Activated CD4-positive, alpha-beta memory T cell treated with anti-CD3 and anti-CD28 coated beads for 36 hours (primary cell): Measurements from ENCODE around the gene SORCS3. TPM values are rescaled to one million over a fixed set of nuclear protein-coding genes. Genes with fewer than 3 reads are reported as not detected.
"Not testable (repeated sequence)": the region's sequence is repeated elsewhere in the genome, so short reads cannot be mapped to it uniquely, and the experiment has no call there.

Experiments
- CTCF ChIA-PET: fragments of 350-600 bp; sonication (Branson Sonifier 250); formaldehyde crosslinking; loops from one replicate; lab custom pipeline; 2021; ENCODE audit warnings: antibody characterized with exemption, inconsistent platforms; lab: Charles Lee
- POLR2A ChIA-PET: fragments of 350-600 bp; sonication (Branson Sonifier 250); formaldehyde crosslinking; loops from one replicate; lab custom pipeline; 2021; ENCODE audit warnings: antibody characterized with exemption; lab: Charles Lee
- DNase-seq: peaks from one replicate; pipeline ENCODE4 v3.0.0-alpha.2; 2020
- H3K27ac Mint-ChIP-seq: one replicate; pipeline ENCODE4 v1.8.0; 2021; ENCODE audit warnings: mixed read lengths
- H3K27me3 Mint-ChIP-seq: one replicate; pipeline ENCODE4 v1.8.0; 2021; ENCODE audit warnings: mixed read lengths
- H3K36me3 Mint-ChIP-seq: one replicate; pipeline ENCODE4 v1.8.0; 2021; ENCODE audit warnings: mixed read lengths
- H3K4me1 Mint-ChIP-seq: one replicate; pipeline ENCODE4 v1.8.0; 2021; ENCODE audit warnings: low read depth, mixed read lengths
- H3K4me3 Mint-ChIP-seq: one replicate; pipeline ENCODE4 v1.8.0; 2021; ENCODE audit warnings: mild to moderate bottlenecking, mixed read lengths
- H3K9me3 Mint-ChIP-seq: one replicate; pipeline ENCODE4 v1.8.0; 2021; ENCODE audit warnings: mixed read lengths
- intact Hi-C: fragments of 100-400 bp; cut with micrococcal nuclease; formaldehyde crosslinking; loops from one replicate; pipeline ENCODE4 v1.15.1; 2023
- total RNA-seq, 2 experiments: library from RNA; stranded (reverse); gene quantifications; one replicate each; pipeline ENCODE4 v1.2.3, GENCODE V29; 2021

The SORCS3 gene
- total RNA-seq, 2 experiments from 2014 or later, result not detected

GRCh38 chr10:104707602-104708459, 66.7 kb downstream of the SORCS3 start:
- H3K27ac Mint-ChIP-seq, result no peak overlapping the region
- no peak for DNase-seq
- no peak overlapping the region for H3K4me3 Mint-ChIP-seq
- intact Hi-C loops, result no loop called here
- ChIA-PET CTCF (no interaction called here), POLR2A (no interaction called here)
- peaks cover 8% of the 10 kb centered on the region for H3K27me3 Mint-ChIP-seq
- H3K4me1 Mint-ChIP-seq, result no peaks in the 10 kb centered on the region
- no peaks in the 10 kb centered on the region for H3K9me3 Mint-ChIP-seq
- H3K36me3 Mint-ChIP-seq, result no peaks in the 10 kb centered on the region

DNA sequence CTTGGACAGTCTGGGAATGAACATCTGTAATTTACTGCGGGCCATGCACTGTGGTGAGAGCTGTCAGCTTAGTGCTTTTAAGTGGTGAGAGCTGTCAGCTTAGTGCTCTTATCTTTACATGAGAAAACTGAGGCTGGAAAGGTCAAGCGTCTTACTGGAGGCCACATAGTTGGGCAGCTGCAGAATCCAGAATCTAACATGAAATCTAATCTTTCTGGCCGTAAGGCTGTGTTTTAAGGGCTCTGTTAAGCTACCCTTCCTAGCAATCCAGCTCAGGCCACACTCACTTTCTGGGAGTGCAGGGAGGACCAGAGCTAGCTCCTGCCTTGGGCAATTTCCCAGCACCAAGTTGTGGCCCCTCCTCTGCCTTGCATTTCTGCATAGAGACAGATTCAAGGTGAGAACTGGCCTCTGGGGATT, 70.2 kb downstream of the SORCS3 start:
- H3K27ac Mint-ChIP-seq, result no peak overlapping the region
- ChIA-PET CTCF (no interaction called here), POLR2A (no interaction called here)
- no peaks in the 10 kb centered on the region for H3K4me1 Mint-ChIP-seq
- DNase-seq, result no peak
- peaks cover 16% of the 10 kb centered on the region for H3K27me3 Mint-ChIP-seq
- no peaks in the 10 kb centered on the region for H3K9me3 Mint-ChIP-seq
- intact Hi-C loops, result no loop called here
- H3K36me3 Mint-ChIP-seq, result no peaks in the 10 kb centered on the region
- H3K4me3 Mint-ChIP-seq, result no peak overlapping the region

DNA sequence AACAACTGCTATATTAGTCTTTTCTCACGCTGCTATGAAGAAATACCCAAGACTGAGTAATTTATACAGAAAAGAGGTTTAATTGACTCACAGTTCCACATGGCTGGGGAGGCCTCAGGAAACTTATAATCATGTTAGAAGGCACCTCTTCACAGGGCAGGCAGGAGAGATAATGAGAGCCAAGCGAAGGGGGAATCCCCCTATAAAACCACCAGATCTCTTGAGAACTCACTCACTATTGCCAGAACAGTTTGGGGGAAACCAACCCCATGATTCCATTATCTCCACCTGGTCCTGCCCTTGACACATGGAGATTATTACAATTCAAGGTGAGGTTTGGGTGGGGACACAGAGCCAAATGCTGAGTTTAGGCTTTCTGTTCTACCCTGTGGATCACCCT, 89.5 kb downstream of the SORCS3 start:
- DNase-seq, H3K4me1 Mint-ChIP-seq, H3K27ac Mint-ChIP-seq, H3K9me3 Mint-ChIP-seq, H3K27me3 Mint-ChIP-seq, intact Hi-C loops, CTCF ChIA-PET, H3K36me3 Mint-ChIP-seq, H3K4me3 Mint-ChIP-seq, POLR2A ChIA-PET: not testable (repeated sequence)

DNA sequence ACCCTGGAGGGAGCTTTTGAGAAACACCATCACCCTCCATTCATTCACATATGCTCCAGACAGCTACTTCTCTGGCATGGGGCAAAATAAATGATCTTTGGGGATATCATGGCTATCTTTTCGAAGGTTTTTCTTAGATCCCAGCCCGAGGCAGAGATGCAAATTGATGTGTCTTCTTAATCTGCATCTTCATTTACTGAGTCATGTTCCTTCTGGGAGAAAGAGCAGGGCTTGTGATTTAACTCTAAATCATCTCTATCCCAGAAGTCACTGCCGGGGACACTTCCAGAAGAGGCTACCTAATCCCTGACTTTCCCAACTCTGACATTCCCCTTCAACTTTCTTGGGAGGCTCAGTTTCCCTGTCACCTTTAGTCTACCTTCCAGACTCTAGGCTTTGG, 90.1 kb downstream of the SORCS3 start:
- no peaks in the 10 kb centered on the region for H3K36me3 Mint-ChIP-seq
- H3K9me3 Mint-ChIP-seq, result no peaks in the 10 kb centered on the region
- POLR2A ChIA-PET, result no interaction called here
- H3K4me3 Mint-ChIP-seq, result no peak overlapping the region
- no peaks in the 10 kb centered on the region for H3K4me1 Mint-ChIP-seq
- DNase-seq, result no peak
- no peak overlapping the region for H3K27ac Mint-ChIP-seq
- peaks cover 5% of the 10 kb centered on the region for H3K27me3 Mint-ChIP-seq
- CTCF ChIA-PET, result no interaction called here
- intact Hi-C loops, result no loop called here

DNA sequence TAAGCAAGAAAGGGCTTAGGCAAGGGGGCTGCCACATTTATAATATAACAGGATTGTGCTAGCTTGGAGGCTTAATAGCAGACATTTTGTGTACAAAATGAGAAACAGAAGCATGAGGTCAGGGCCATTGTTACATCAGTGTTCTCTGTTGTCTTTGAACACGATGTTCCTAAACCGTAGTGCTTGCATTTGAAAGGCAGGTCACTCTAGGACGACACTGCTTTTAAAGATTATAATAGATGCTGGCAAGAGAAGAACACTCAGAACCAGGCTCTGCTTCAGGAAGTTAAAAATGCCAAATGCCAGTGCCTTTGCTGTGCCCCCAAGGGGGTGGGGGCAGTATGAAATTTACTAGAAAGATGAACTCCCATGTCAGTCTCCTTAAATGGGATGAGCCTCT, 91.1 kb downstream of the SORCS3 start:
- Mint-ChIP-seq H3K36me3 (no peaks in the 10 kb centered on the region), H3K4me3 (no peak overlapping the region), H3K4me1 (no peaks in the 10 kb centered on the region), H3K27ac (no peak overlapping the region), H3K9me3 (no peaks in the 10 kb centered on the region), H3K27me3 (peaks cover 3% of the 10 kb centered on the region)
- DNase-seq, result no peak
- CTCF ChIA-PET, result no interaction called here
- POLR2A ChIA-PET, result no interaction called here
- intact Hi-C loops, result no loop called here

DNA sequence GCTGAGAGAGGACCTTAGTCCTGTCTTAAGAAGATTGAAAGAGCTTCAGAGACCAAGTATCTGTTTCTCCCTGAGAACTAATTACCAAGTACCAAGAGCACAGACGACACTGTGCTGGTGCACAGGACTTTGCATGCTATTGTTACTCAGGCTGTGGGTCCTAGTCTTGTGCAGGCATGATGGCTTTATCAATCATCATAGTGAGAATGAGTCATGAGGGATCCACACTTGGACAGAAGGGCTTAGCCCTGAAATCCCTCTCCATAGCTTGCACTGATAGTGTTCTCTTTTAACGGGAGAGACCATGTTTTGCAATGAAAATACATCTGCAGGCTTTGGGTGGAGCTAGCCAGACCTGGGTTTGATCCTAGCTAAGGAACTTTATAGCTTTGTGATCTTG, 93.3 kb downstream of the SORCS3 start:
- Mint-ChIP-seq H3K4me3 (no peak overlapping the region), H3K4me1 (no peaks in the 10 kb centered on the region), H3K9me3 (no peaks in the 10 kb centered on the region), H3K27me3 (peaks cover 3% of the 10 kb centered on the region), H3K36me3 (no peaks in the 10 kb centered on the region), H3K27ac (no peak overlapping the region)
- POLR2A ChIA-PET, result no interaction called here
- DNase-seq, result no peak
- CTCF ChIA-PET, result no interaction called here
- intact Hi-C loops, result no loop called here

DNA sequence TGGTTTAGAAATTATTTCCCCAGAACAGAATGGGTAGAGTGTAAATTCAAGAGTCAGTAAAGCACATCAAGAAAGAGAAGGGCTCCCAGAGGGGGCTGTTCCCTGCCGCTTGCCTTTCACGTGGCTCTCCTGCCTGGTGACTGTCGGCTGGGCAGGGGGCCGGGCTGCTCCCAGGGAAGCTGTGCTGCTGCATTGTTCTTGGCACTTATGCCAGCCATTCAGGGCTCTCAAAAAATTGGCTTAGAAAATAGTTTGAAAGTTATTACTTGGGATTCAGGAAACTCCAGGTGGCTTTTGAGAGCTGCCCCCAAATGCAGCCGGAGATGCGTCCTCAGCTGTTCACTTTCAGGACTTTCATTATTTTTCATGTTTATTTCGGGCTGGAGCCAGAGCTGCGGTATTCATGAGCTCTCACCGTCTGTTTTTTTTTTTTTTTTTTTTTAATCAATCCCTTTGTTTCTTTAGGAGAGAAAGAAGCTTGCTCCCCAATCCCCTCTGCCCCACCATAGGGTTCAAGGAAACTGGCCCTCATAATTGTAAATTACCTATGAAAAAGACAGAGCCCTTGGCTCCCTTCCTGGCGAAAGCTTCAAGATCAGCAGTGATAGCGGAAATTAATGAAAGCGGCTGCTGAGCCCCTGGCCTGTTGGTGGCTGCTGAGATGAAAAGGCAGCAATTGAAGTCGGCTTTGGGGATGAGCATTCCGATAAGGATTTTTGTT, 94.1 kb downstream of the SORCS3 start:
- Mint-ChIP-seq H3K27ac (no peak overlapping the region), H3K36me3 (no peaks in the 10 kb centered on the region), H3K4me3 (no peak overlapping the region), H3K9me3 (no peaks in the 10 kb centered on the region), H3K27me3 (peaks cover 3% of the 10 kb centered on the region), H3K4me1 (no peaks in the 10 kb centered on the region)
- CTCF ChIA-PET, result interaction anchor here (0.6 kb wide), 1 partner anchor 11 kb away, joined by 3 read pairs; no protein-coding TSS in a partner anchor
- DNase-seq, result no peak
- intact Hi-C loops, result no loop called here
- POLR2A ChIA-PET, result no interaction called here

GRCh38 chr10:104735757-104736391, 94.8 kb downstream of the SORCS3 start:
- DNase-seq, result no peak
- Mint-ChIP-seq H3K27ac (no peak overlapping the region), H3K9me3 (no peaks in the 10 kb centered on the region), H3K4me1 (no peaks in the 10 kb centered on the region), H3K4me3 (no peak overlapping the region), H3K27me3 (peaks cover 3% of the 10 kb centered on the region), H3K36me3 (no peaks in the 10 kb centered on the region)
- ChIA-PET CTCF (interaction anchor here (0.6 kb wide), 1 partner anchor 10 kb away, joined by 3 read pairs; no protein-coding TSS in a partner anchor), POLR2A (no interaction called here)
- intact Hi-C loops, result no loop called here

- CTCF ChIA-PET, result no interaction called here
Measured at GRCh38 chr10:104741127-104741526, 100.0 kb downstream of the SORCS3 start.

GRCh38 chr10:104744052-104744451, 103.0 kb downstream of the SORCS3 start:
- no peaks in the 10 kb centered on the region for H3K36me3 Mint-ChIP-seq
- H3K27ac Mint-ChIP-seq, result no peak overlapping the region
- H3K4me3 Mint-ChIP-seq, result no peak overlapping the region
- no peak for DNase-seq
- ChIA-PET POLR2A (no interaction called here), CTCF (no interaction called here)
- H3K4me1 Mint-ChIP-seq, result no peaks in the 10 kb centered on the region
- peaks cover 2% of the 10 kb centered on the region for H3K27me3 Mint-ChIP-seq
- intact Hi-C loops, result no loop called here
- H3K9me3 Mint-ChIP-seq, result no peaks in the 10 kb centered on the region

More at GRCh38 chr10:104741127-104741526, 100.0 kb downstream of the SORCS3 start:
- H3K4me3 Mint-ChIP-seq, result no peak overlapping the region
- POLR2A ChIA-PET, result no interaction called here
- H3K36me3 Mint-ChIP-seq, result no peaks in the 10 kb centered on the region
- H3K27me3 Mint-ChIP-seq, result peaks cover 2% of the 10 kb centered on the region
- intact Hi-C loops, result no loop called here
- no peak overlapping the region for H3K27ac Mint-ChIP-seq
- DNase-seq, result no peak
- no peaks in the 10 kb centered on the region for H3K9me3 Mint-ChIP-seq
- no peaks in the 10 kb centered on the region for H3K4me1 Mint-ChIP-seq

GRCh38 chr10:104750291-104750690, 109.2 kb downstream of the SORCS3 start:
- H3K9me3 Mint-ChIP-seq, result no peaks in the 10 kb centered on the region
- no peak for DNase-seq
- no peak overlapping the region for H3K27ac Mint-ChIP-seq

DNA sequence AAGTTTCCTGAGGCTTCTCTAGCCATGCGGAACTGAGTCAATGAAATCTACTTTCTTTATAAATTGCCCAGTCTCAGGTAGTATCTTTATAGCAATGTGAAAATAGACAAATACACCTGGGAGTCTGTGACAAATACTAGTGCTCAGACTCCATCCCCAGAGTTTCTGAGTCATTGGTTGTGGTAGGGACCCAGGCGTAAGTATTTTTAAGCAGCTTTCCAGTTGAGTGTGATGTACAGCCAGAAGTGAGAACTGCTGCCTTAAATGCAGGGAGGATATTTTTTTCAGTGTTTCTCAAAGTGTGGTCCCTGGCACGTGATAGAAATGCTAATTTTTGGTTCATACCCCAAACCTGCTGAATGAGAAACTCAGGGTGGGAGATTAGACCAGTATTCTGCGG, 121.7 kb downstream of the SORCS3 start:
- Mint-ChIP-seq H3K4me1 (no peaks in the 10 kb centered on the region), H3K4me3 (no peak overlapping the region), H3K27ac (no peak overlapping the region), H3K36me3 (no peaks in the 10 kb centered on the region), H3K27me3 (peaks cover 3% of the 10 kb centered on the region), H3K9me3 (no peaks in the 10 kb centered on the region)
- ChIA-PET CTCF (no interaction called here), POLR2A (no interaction called here)
- intact Hi-C loops, result no loop called here
- no peak for DNase-seq

More at GRCh38 chr10:104750291-104750690, 109.2 kb downstream of the SORCS3 start:
- Mint-ChIP-seq H3K4me3 (no peak overlapping the region), H3K4me1 (no peaks in the 10 kb centered on the region), H3K27me3 (peaks cover 2% of the 10 kb centered on the region), H3K36me3 (no peaks in the 10 kb centered on the region)
- intact Hi-C loops, result no loop called here
- POLR2A ChIA-PET, result no interaction called here
- CTCF ChIA-PET, result no interaction called here
